ENCODE measurements around the gene BDH2. TPM values are rescaled to one million over a fixed set of nuclear protein-coding genes. Genes with fewer than 3 reads are reported as not detected.

Gene BDH2
- total and polyA plus RNA-seq, 2 of the 8 experiments (the other 6 are each of a cell fraction or from before 2014, with no cell fraction given), result 46.0 to 46.2 TPM

GRCh38 chr4:103075435-103075893 lies 24.2 kb downstream of the BDH2 start:
- Histone ChIP-seq H3K9ac (replicated peaks in 1 of 4; ENCODE audit: extremely low read depth in 1 of 4, low read depth in 3 of 4, low read length in 3 of 4) (peak overlapping the region in 1 of 4 experiments; percentile 29; a peak in 1 of 7 replicates), H4K20me1 (replicated peaks in 1 of 2; ENCODE audit: control insufficient read depth in 1 of 2, insufficient read depth in 2 of 2, low read length in 2 of 2) (peaks cover 0 to 2% of the 10 kb centered on the region in 2 experiments), H3K27ac (ENCODE audit: low read depth, low read length) (no peak overlapping the region), H3K23ac (ENCODE audit: insufficient read length) (no peak overlapping the region), H3K4me1 (replicated peaks in 1 of 4; ENCODE audit: control insufficient read depth in 3 of 4, insufficient read depth in 4 of 4, low read length in 3 of 4) (peaks cover 0 to 3% (median under 1%) of the 10 kb centered on the region in 4 experiments; a peak in 2 of 7 replicates), H3K79me2 (ENCODE audit: control insufficient read depth in 1 of 2, insufficient read depth in 2 of 2, low read length in 2 of 2) (no peaks in the 10 kb centered on the region), H3K14ac (ENCODE audit: insufficient read length) (no peak overlapping the region), H2BK5ac (ENCODE audit: low read depth, low read length) (no peak overlapping the region), H3K79me1 (ENCODE audit: low read depth, low read length) (no peaks in the 10 kb centered on the region), H3K4me3 (ENCODE audit: extremely low read depth in 1 of 4, insufficient read depth in 2 of 4, low read depth in 3 of 4, low read length in 4 of 4) (peak overlapping the region; percentile 54 to 78 (median 76); a peak in 7 of 8 replicates), H3K9me3 (ENCODE audit: insufficient read depth in 2 of 2, low read depth in 1 of 2, low read length in 1 of 2) (no peaks in the 10 kb centered on the region), H3K36me3 (ENCODE audit: control insufficient read depth in 2 of 4, insufficient read depth in 4 of 4, low read length in 3 of 4) (no peaks in the 10 kb centered on the region; a peak in 1 of 8 replicates), H3K4me2 (ENCODE audit: insufficient read depth in 1 of 2, low read depth in 2 of 2, low read length in 2 of 2) (peak overlapping the region; percentile 71 to 87), H2BK15ac (ENCODE audit: low read length) (no peak overlapping the region), H4K8ac (ENCODE audit: extremely low read depth, insufficient read depth, low read length) (no peak overlapping the region), H2BK12ac (ENCODE audit: low read depth, low read length) (no peak overlapping the region), H4K5ac (ENCODE audit: insufficient read length, low read depth, low read length) (no peak overlapping the region), H3K27me3 (replicated peaks in 1 of 4; ENCODE audit: control insufficient read depth in 3 of 4, extremely low read depth in 1 of 4, insufficient read depth in 3 of 4, low read length in 3 of 4) (peaks cover 0 to 15% (median 13%) of the 10 kb centered on the region in 4 experiments; a peak in 4 of 7 replicates), H2BK20ac (ENCODE audit: low read length) (no peak overlapping the region), H4K91ac (replicated peaks; ENCODE audit: insufficient read length, low read length) (no peak overlapping the region), H2AFZ (ENCODE audit: low read length) (peak overlapping the region; percentile 36; the same call in 1 of the 2 replicates), H2AK5ac (ENCODE audit: low read depth, low read length) (no peak overlapping the region), H3K56ac (replicated peaks; ENCODE audit: insufficient read length, low read depth, low read length) (no peak overlapping the region), H3K18ac (ENCODE audit: extremely low read depth, low read length) (no peak overlapping the region), H2BK120ac (replicated peaks; ENCODE audit: low read depth, low read length) (no peak overlapping the region), H3K4ac (replicated peaks; ENCODE audit: insufficient read length, low read depth, low read length) (no peak overlapping the region), H3K23me2 (ENCODE audit: low read depth, low read length) (peaks cover 3% of the 10 kb centered on the region; the same call in 1 of the 2 replicates)
- CTCF ChIA-PET (ENCODE audit: partially characterized antibody), result interaction anchor here (1.1 to 1.4 kb wide), 5 partner anchors 11 to 506 kb away, joined by 3 to 4 read pairs (median 3); partner anchors contain the start of gene BDH2
- TF ChIP-seq NRF1 (IDR thresholded peaks at IDR 0.05; ENCODE audit: low read depth, low read length) (no peak), EGR1 (IDR thresholded peaks at IDR 0.05; ENCODE audit: borderline replicate concordance, low read depth, low read length) (no peak), RXRA (IDR thresholded peaks at IDR 0.05; ENCODE audit: insufficient read depth, low read depth, low read length) (no peak), KDM5A (IDR thresholded peaks at IDR 0.05; ENCODE audit: low read length) (no peak), JUND (IDR thresholded peaks at IDR 0.05; ENCODE audit: low read length) (no peak), KDM4A (IDR thresholded peaks at IDR 0.05; ENCODE audit: low read depth, low read length, severe bottlenecking) (no peak), TAF1 (IDR thresholded peaks at IDR 0.05; ENCODE audit: low read depth, low read length) (no peak), CHD2 (IDR thresholded peaks at IDR 0.05; ENCODE audit: low read length) (no peak), TCF12 (IDR thresholded peaks at IDR 0.05; ENCODE audit: low read depth, low read length) (no peak), PHF8 (conservative IDR thresholded peaks at IDR 0.05; ENCODE audit: low read depth, low read length) (no peak), SP4 (IDR thresholded peaks at IDR 0.05; ENCODE audit: low read length) (no peak), SIRT6 (IDR thresholded peaks at IDR 0.05; ENCODE audit: low read length) (no peak)
- WGBS, 2 experiments (ENCODE audit: extremely low coverage in 1 of 2, insufficient coverage in 1 of 2, insufficient read length in 1 of 2, insufficient replicate concordance in 2 of 2, low coverage in 1 of 2, low lambda C conversion rate in 2 of 2, missing lambda C conversion rate in 1 of 2), result 53% methylated on average over 4 of the region's 4 CpGs; no CpG with 5 or more reads in 1 of the 2 experiments
- no peak for FAIRE-seq
- POLR2A ChIA-PET (ENCODE audit: partially characterized antibody), result interaction anchor here (2.2 kb wide), 1 partner anchor 247 kb away, joined by 13 read pairs; the partner anchor contains the start of gene UBE2D3
- no peak for DNase-seq (ENCODE audit: low read depth in 1 of 2, low spot score in 2 of 2)
